Panc1 (cell line): ENCODE measurements around the gene LRP5. TPM values are rescaled to one million over a fixed set of nuclear protein-coding genes. Genes with fewer than 3 reads are reported as not detected.

Experiments
- ATAC-seq: fragments of 200-7000 bp; cut with Tn5 transposase; 2 replicates; pipeline ENCODE4 v1.9.1; 2020; ENCODE audit warnings: mild to moderate bottlenecking, moderate library complexity
- BruUV-seq: library from RNA; stranded (reverse); fragments of 400-500 nt; replicated peaks from 2 replicates; lab custom pipeline; 2021; lab: Mats Ljungman, UMichigan
- CTCF ChIA-PET: fragments of 300-600 bp; sonication (Branson Sonifier 250); formaldehyde crosslinking; loops from one replicate; lab custom pipeline; 2022; ENCODE audit warnings: antibody characterized with exemption; lab: Charles Lee
- POLR2A ChIA-PET: fragments of 300-600 bp; sonication (Branson Sonifier 250); formaldehyde crosslinking; loops from one replicate; lab custom pipeline; 2022; ENCODE audit warnings: antibody characterized with exemption; lab: Charles Lee
- DNase-seq: peaks from one replicate; pipeline ENCODE4 v3.0.0-alpha.2; 2010; ENCODE audit warnings: low read depth, low spot score
- H3K27ac ChIP-seq: 2 replicates; pipeline ENCODE4 v1.5.1; 2011; ENCODE audit warnings: mild to moderate bottlenecking, low read length, inconsistent platforms
- H3K27me3 ChIP-seq: fragments of 200-500 bp; sonication (Bioruptor generic); 2 replicates; pipeline ENCODE4 v1.6.0; 2014; ENCODE audit warnings: low read length, inconsistent platforms; ENCODE audit not compliant: control insufficient read depth, insufficient read depth
- H3K36me3 ChIP-seq: fragments of 200-500 bp; sonication (Bioruptor generic); 2 replicates; pipeline ENCODE4 v1.5.1; 2014; ENCODE audit warnings: inconsistent platforms, mild to moderate bottlenecking, low read length, moderate library complexity; ENCODE audit not compliant: control insufficient read depth, insufficient read depth
- H3K4me1 ChIP-seq: 2 replicates; pipeline ENCODE4 v1.5.1; 2011; ENCODE audit warnings: inconsistent platforms, mild to moderate bottlenecking, low read length, moderate library complexity; ENCODE audit not compliant: control insufficient read depth, insufficient read depth
- H3K4me3 ChIP-seq, 2 experiments: 2 replicates each; pipeline ENCODE4 v1.5.1; 2011 to 2012; ENCODE audit warnings: low read depth in 2 of 2, low read length in 2 of 2, mild to moderate bottlenecking in 2 of 2, inconsistent platforms in 1 of 2, moderate library complexity in 1 of 2
- H3K9me3 ChIP-seq: fragments of 200-500 bp; sonication (Bioruptor generic); 2 replicates; pipeline ENCODE4 v1.5.1; 2014; ENCODE audit warnings: low read depth, mild to moderate bottlenecking, inconsistent platforms, low read length, moderate library complexity; ENCODE audit not compliant: control insufficient read depth, insufficient read depth
- POLR2AphosphoS5 ChIP-seq: IDR thresholded peaks from 2 replicates; pipeline ENCODE4 v1.6.1; 2012; ENCODE audit warnings: mild to moderate bottlenecking, low read depth, low read length, moderate library complexity
- REST ChIP-seq, 2 experiments: IDR thresholded peaks; 2 replicates each; pipeline ENCODE4 v1.6.1; 2011 to 2012; ENCODE audit warnings: low read depth in 2 of 2, control low read depth in 1 of 2, low read length in 1 of 2, mild to moderate bottlenecking in 1 of 2, moderate library complexity in 1 of 2; ENCODE audit not compliant: insufficient read depth in 1 of 2
- SIN3A ChIP-seq: IDR thresholded peaks from 2 replicates; pipeline ENCODE4 v1.6.1; 2012; ENCODE audit warnings: low read depth, mild to moderate bottlenecking, low read length, moderate library complexity, borderline replicate concordance; ENCODE audit not compliant: insufficient read depth
- TCF7L2 ChIP-seq: IDR thresholded peaks from 2 replicates; pipeline ENCODE4 v1.6.1; 2011; ENCODE audit warnings: mild to moderate bottlenecking, low read depth, low read length, inconsistent platforms
- in situ Hi-C: cut with HindIII; loops from 2 replicates; pipeline ENCODE4 v1.10.0; 2016; ENCODE audit warnings: low sequenced_read_pairs, low pct_unique_long_range_greater_than_20kb
- intact Hi-C: fragments of 100-400 bp; cut with micrococcal nuclease; formaldehyde crosslinking; loops from one replicate; pipeline ENCODE4 v1.10.0; 2022; ENCODE audit not compliant: unreplicated experiment
- total RNA-seq: library from RNA; stranded (reverse); gene quantifications from one replicate; pipeline ENCODE4 v1.2.1, GENCODE V29; 2021; ENCODE audit not compliant: unreplicated experiment
- TF ChIP-seq, protein P1 (sequence below): fragments of 450-650 bp; IDR thresholded peaks from 2 replicates; pipeline ENCODE4 v1.5.1; 2017; ENCODE audit warnings: mild to moderate bottlenecking

Gene LRP5
- total RNA-seq, 1 experiment from 2014 or later, result 171 TPM

- CTCF ChIA-PET, result no interaction called here
- no peak overlapping the region for H3K27ac ChIP-seq
- no peak for DNase-seq
- in situ Hi-C loops (no loop called here), intact Hi-C loops (no loop called here)
- POLR2A ChIA-PET, result interaction anchor here (0.6 kb wide), 1 partner anchor 12 kb away, joined by 13 read pairs; no protein-coding TSS in a partner anchor
- H3K4me3 ChIP-seq, result no peak overlapping the region
- no peaks in the 10 kb centered on the region for H3K9me3 ChIP-seq
- TF ChIP-seq REST (IDR thresholded peaks at IDR 0.05; ENCODE audit: insufficient read depth in 1 of 2, low read depth in 2 of 2, low read length in 1 of 2) (no peak), TCF7L2 (no peak), SIN3A (no peak), POLR2AphosphoS5 (no peak)
- TF ChIP-seq, protein P1, sequence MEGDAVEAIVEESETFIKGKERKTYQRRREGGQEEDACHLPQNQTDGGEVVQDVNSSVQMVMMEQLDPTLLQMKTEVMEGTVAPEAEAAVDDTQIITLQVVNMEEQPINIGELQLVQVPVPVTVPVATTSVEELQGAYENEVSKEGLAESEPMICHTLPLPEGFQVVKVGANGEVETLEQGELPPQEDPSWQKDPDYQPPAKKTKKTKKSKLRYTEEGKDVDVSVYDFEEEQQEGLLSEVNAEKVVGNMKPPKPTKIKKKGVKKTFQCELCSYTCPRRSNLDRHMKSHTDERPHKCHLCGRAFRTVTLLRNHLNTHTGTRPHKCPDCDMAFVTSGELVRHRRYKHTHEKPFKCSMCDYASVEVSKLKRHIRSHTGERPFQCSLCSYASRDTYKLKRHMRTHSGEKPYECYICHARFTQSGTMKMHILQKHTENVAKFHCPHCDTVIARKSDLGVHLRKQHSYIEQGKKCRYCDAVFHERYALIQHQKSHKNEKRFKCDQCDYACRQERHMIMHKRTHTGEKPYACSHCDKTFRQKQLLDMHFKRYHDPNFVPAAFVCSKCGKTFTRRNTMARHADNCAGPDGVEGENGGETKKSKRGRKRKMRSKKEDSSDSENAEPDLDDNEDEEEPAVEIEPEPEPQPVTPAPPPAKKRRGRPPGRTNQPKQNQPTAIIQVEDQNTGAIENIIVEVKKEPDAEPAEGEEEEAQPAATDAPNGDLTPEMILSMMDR, result no peak
- no TSS peak for BruUV-seq
- no peaks in the 10 kb centered on the region for H3K27me3 ChIP-seq
- H3K4me1 ChIP-seq, result peaks cover 24% of the 10 kb centered on the region
- no peak for ATAC-seq
- no peaks in the 10 kb centered on the region for H3K36me3 ChIP-seq
Measured at GRCh38 chr11:68470304-68470811, 158.0 kb downstream of the LRP5 start.

GRCh38 chr11:68471360-68472340 is 159.3 kb downstream of the LRP5 start:
- DNase-seq (no peak), ATAC-seq (peak; percentile 43)
- Histone ChIP-seq H3K27ac (no peak overlapping the region), H3K27me3 (no peaks in the 10 kb centered on the region), H3K36me3 (no peaks in the 10 kb centered on the region), H3K4me3 (no peak overlapping the region), H3K4me1 (peaks cover 22% of the 10 kb centered on the region), H3K9me3 (no peaks in the 10 kb centered on the region)
- TF ChIP-seq POLR2AphosphoS5 (peak; percentile 19; the same call in 1 of the 2 replicates), REST (IDR thresholded peaks at IDR 0.05; ENCODE audit: insufficient read depth in 1 of 2, low read depth in 2 of 2, low read length in 1 of 2) (no peak), TCF7L2 (no peak)
- BruUV-seq, result no TSS peak
- in situ Hi-C loops, result no loop called here
- intact Hi-C loops, result no loop called here
- POLR2A ChIA-PET, result no interaction called here
- CTCF ChIA-PET, result interaction anchor here (0.6 to 0.7 kb wide), 2 partner anchors 9 to 23 kb away, joined by 3 to 12 read pairs; no protein-coding TSS in a partner anchor
